ENCODE results near the gene RAI1.

- no peak for TF ChIP-seq POLR2A (IDR thresholded peaks at IDR 0.05)
- no peak for TF ChIP-seq CTCF (IDR thresholded peaks at IDR 0.05)
These were observed 48.5 kb downstream of the RAI1 start for GRCh38 chr17:17729620-17730249.

Measured in lower leg skin (tissue), 3 donors.